ENCODE data around the gene MAPK8IP3.

MAPK8IP3 gene

DNA sequence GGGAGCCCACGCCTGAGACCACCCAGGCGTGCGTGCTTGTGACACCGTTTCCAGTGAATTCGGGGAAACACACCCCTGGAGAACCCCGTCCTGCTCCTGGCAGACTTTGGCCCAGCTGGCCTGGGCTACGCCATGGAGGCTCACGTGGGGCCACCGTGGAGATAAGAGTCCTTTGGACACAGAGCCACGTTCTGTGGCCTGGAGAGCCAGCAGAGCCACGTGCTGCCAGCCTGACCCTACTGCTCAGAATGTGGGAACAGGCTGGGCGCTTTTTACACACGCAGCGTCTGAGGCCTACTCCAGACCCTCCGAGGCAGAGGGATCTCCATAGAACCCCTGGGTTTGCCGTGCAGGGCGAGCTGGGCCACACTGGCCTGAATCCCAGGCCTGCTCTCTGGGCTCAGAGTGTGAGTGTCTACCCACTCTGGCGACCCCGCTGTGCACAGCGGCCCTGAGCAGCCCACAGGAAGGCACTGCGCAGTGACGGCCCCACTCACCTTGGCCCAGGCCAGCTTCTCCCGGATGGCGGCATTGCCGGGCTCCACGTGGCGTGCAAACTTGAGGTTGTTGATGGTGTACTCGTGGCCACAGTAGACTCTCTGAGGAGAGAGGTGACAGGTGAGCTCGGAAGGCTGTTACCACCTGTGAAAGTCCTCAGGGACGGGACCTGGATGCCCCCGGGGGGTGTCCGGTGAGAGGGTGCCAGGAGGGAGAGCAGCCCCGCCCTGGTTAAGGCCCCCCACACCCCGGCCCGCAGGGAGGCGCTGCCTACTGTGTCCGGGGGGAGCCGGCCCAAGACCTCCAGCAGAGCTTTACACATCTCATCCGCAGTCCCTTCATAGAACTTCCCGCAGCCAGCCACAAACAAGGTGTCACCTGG lies 110.6 kb downstream of the MAPK8IP3 start:
- no peak for DNase-seq

GRCh38 chr16:1817276-1817589 lies 111.2 kb downstream of the MAPK8IP3 start:
- DNase-seq = no peak

- no peak for DNase-seq
These were observed 111.7 kb downstream of the MAPK8IP3 start for GRCh38 chr16:1817716-1818115.

DNA sequence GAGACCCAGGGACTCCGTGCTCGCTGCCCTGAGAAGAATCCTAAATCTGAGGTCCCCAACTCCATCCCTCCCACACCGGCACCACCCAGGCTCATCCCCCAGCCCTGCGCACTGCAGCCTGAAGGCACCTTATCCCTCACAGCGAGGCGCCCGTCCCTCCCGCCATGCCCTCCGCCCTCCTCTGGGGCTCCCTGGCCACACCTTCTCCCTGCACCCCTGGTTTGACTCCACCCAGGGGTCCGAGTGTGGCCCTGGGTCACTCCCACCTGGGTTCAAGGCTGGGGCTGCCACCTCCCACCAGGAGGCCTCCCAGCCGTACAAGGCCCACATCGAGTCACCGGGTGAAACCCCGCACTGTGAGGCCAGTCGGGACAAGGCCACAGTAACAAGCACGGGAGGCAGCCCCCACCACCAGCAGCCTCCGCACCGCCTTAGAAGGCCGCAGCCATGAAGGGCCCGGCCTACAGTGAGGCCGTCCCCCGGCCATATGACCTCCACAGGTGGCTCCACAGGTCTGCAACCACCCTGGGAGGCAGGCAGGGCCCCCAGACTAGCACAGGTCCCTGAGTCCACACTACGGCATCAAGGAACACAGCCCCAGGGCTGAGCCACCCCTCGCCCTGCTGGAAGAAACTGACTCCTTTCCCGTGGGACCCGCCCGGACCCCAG lies 112.3 kb downstream of the MAPK8IP3 start:
- no peak for DNase-seq

DNA sequence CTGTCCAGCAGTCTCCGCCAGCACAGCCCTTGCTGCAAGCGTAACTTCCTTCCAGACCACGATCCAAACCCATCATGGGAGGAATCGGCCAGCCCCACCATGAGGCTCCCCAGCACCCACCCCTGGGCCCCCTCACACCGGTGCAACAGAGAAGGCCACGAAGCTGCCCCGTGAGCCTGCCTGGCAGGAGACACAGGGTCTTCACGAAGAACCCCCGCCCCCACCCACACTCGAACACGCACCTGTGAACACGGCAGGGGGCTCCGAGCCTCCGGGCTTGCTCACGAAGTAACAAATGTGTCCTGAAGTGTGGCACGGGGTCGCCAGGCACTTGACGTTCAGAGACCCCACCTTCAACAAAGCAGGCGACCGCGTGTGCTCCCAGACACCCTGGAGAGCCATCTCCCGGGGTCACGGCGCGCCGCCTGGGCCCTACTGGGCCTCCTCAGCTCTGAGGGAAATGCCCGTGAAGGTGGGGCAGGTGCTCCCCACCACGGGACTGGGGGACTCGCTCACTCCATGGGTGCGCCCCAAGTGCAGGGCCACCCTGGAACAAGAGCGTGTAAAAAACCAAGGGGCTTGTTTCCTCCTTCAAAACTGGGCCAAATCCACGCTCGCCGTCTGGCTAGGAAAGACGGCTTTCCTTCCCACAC lies 113.0 kb downstream of the MAPK8IP3 start:
- DNase-seq = no peak

- no peak for DNase-seq
These were observed 113.6 kb downstream of the MAPK8IP3 start for GRCh38 chr16:1819611-1820010.
